BLaER1 (cell line): ENCODE data around the gene COQ2.
"Not testable (repeated sequence)": the region's sequence is repeated elsewhere in the genome, so short reads cannot be mapped to it uniquely, and the experiment has no call there.

Experiments
- H3K27ac ChIP-seq: shearing (Covaris generic); formaldehyde crosslinking; 2 replicates; pipeline ENCODE4 v1.8.1; 2022
- H3K27me3 ChIP-seq: shearing (Covaris generic); formaldehyde crosslinking; 2 replicates; pipeline ENCODE4 v1.8.1; 2022
- H3K36me3 ChIP-seq: shearing (Covaris generic); formaldehyde crosslinking; 2 replicates; pipeline ENCODE4 v1.8.1; 2022
- H3K4me1 ChIP-seq: shearing (Covaris generic); formaldehyde crosslinking; 2 replicates; pipeline ENCODE4 v1.8.1; 2022
- H3K4me2 ChIP-seq: shearing (Covaris generic); formaldehyde crosslinking; 2 replicates; pipeline ENCODE4 v1.8.1; 2022
- H3K4me3 ChIP-seq: shearing (Covaris generic); formaldehyde crosslinking; 2 replicates; pipeline ENCODE4 v1.8.1; 2022
- H3K9ac ChIP-seq: shearing (Covaris generic); formaldehyde crosslinking; 2 replicates; pipeline ENCODE4 v1.8.1; 2022
- H3K9me3 ChIP-seq: shearing (Covaris generic); formaldehyde crosslinking; 2 replicates; pipeline ENCODE4 v1.8.1; 2022
- H4K20me1 ChIP-seq: shearing (Covaris generic); formaldehyde crosslinking; 2 replicates; pipeline ENCODE4 v1.8.1; 2022
- Cebpa-rat ChIP-seq: shearing (Covaris generic); IDR thresholded peaks from 2 replicates; pipeline ENCODE4 v1.8.1; 2022

The COQ2 gene, protein sequence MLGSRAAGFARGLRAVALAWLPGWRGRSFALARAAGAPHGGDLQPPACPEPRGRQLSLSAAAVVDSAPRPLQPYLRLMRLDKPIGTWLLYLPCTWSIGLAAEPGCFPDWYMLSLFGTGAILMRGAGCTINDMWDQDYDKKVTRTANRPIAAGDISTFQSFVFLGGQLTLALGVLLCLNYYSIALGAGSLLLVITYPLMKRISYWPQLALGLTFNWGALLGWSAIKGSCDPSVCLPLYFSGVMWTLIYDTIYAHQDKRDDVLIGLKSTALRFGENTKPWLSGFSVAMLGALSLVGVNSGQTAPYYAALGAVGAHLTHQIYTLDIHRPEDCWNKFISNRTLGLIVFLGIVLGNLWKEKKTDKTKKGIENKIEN

DNA sequence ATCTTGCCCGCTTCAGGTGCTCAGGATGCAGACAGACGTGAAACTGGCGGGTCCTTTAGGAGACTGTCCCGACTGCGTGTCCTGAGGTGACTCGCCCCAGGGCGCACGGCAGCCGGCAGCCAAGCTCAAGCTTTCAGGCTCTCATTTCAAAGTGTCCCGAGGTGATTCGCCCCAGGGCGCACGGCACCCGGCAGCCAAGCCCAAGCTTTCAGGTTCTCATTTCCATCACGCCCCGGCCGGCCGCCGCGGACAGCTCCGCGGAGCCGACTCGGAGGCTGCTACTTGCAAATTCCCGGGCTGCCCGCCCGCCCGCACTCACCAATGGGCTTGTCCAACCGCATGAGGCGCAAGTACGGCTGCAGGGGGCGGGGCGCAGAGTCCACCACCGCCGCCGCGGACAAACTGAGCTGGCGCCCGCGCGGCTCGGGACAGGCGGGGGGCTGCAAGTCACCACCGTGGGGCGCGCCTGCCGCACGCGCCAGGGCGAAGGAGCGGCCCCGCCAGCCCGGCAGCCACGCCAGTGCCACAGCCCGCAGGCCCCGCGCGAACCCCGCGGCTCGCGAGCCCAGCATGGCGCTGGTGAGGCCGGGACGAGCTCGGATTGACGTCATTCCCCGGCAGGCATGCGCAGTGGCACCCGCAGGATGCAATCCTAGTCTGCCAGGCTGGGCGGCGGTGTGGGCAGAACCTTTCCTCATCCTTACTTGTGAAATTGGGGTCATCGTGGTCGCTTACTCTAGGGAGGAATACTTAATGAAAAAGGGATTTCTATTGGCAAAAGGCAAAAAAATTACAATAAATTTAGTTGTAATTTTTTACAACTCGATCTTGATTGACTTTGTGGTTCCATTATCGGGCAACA is at the start of gene COQ2:
Gene COQ2 (minus strand): TSS at position 606 of the 862 bp plus-strand sequence. CDS start 34 bp downstream, at position 572.
- Histone ChIP-seq H3K9me3 (peaks cover 4% of the 10 kb centered on the region; the same call in 1 of the 2 replicates), H3K9ac (peak within 1 kb of the TSS; percentile 86), H3K4me2 (peak within 1 kb of the TSS; percentile 83), H4K20me1 (0 out of 2 replicates have a peak, but pooled peaks cover 16% of the 10 kb centered on the region), H3K27ac (peak within 1 kb of the TSS; percentile 82), H3K4me3 (peak within 1 kb of the TSS; percentile 78), H3K27me3 (no peaks in the 10 kb centered on the region), H3K4me1 (peaks cover 41% of the 10 kb centered on the region), H3K36me3 (no peaks in the 10 kb centered on the region)
- TF ChIP-seq Cebpa-rat: no peak

GRCh38 chr4:83331956-83332355 is 47.4 kb upstream of the COQ2 start:
- no peak overlapping the region for H3K27ac ChIP-seq
- no peaks in the 10 kb centered on the region for H4K20me1 ChIP-seq
- H3K36me3 ChIP-seq: no peaks in the 10 kb centered on the region
- H3K9ac ChIP-seq: no peak overlapping the region
- no peak overlapping the region for H3K4me3 ChIP-seq
- H3K4me1 ChIP-seq: peaks cover 23% of the 10 kb centered on the region
- no peak for TF ChIP-seq Cebpa-rat
- no peaks in the 10 kb centered on the region for H3K27me3 ChIP-seq
- H3K4me2 ChIP-seq: no peak overlapping the region
- no peaks in the 10 kb centered on the region for H3K9me3 ChIP-seq

- no peak overlapping the region for H3K4me2 ChIP-seq
- no peaks in the 10 kb centered on the region for H3K9me3 ChIP-seq
- no peak overlapping the region for H3K27ac ChIP-seq
- no peak overlapping the region for H3K9ac ChIP-seq
- no peak overlapping the region for H3K4me3 ChIP-seq
- TF ChIP-seq Cebpa-rat: no peak
- no peaks in the 10 kb centered on the region for H3K27me3 ChIP-seq
- H3K4me1 ChIP-seq: peaks cover 16% of the 10 kb centered on the region
- H4K20me1 ChIP-seq: no peaks in the 10 kb centered on the region
- no peaks in the 10 kb centered on the region for H3K36me3 ChIP-seq
Observed at GRCh38 chr4:83329521-83330110, 45.0 kb upstream of the COQ2 start.

- no peak overlapping the region for H3K27ac ChIP-seq
- H3K9me3 ChIP-seq: no peaks in the 10 kb centered on the region
- H3K27me3 ChIP-seq: no peaks in the 10 kb centered on the region
- no peak overlapping the region for H3K4me3 ChIP-seq
- no peak overlapping the region for H3K4me2 ChIP-seq
- H3K4me1 ChIP-seq: peaks cover 7% of the 10 kb centered on the region
- no peaks in the 10 kb centered on the region for H4K20me1 ChIP-seq
- no peak overlapping the region for H3K9ac ChIP-seq
- H3K36me3 ChIP-seq: no peaks in the 10 kb centered on the region
- TF ChIP-seq Cebpa-rat: no peak
Observed at GRCh38 chr4:83328521-83329187, 44.1 kb upstream of the COQ2 start.

GRCh38 chr4:83326546-83326945 is 41.9 kb upstream of the COQ2 start:
- Histone ChIP-seq H3K9ac (no peak overlapping the region), H3K27ac (no peak overlapping the region), H4K20me1 (no peaks in the 10 kb centered on the region), H3K4me1 (peaks cover 4% of the 10 kb centered on the region; the same call in 1 of the 2 replicates), H3K4me2 (no peak overlapping the region), H3K27me3 (no peaks in the 10 kb centered on the region), H3K9me3 (no peaks in the 10 kb centered on the region), H3K36me3 (no peaks in the 10 kb centered on the region), H3K4me3 (no peak overlapping the region)
- no peak for TF ChIP-seq Cebpa-rat

GRCh38 chr4:83325306-83325705 is 40.7 kb upstream of the COQ2 start:
- not testable (repeated sequence) for H3K4me3 ChIP-seq, H3K9me3 ChIP-seq, H4K20me1 ChIP-seq, H3K36me3 ChIP-seq, H3K9ac ChIP-seq, H3K4me2 ChIP-seq, H3K27me3 ChIP-seq, H3K27ac ChIP-seq
- H3K4me1 ChIP-seq: peaks cover 12% of the 10 kb centered on the region

DNA sequence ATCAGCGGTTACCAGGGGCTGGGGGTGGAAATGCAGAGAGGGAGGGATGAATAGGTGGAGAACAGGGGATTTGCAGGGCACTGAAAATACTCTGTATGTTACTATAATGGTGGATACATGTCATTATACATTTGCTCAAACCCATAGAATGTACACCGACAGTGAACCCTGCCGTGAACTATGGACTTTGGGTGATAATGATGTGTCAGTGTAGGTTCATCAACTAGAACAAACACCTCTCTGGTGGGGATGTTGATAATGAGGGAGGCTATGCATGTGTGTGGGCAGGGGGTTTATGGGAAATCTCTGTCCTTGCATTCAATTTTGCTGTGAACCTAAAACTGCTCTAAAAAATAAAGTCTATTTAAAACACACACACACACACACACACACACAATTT is 38.5 kb upstream of the COQ2 start:
- Histone ChIP-seq H3K36me3 (peaks cover 7% of the 10 kb centered on the region), H3K4me2 (no peak overlapping the region), H3K9ac (no peak overlapping the region), H3K4me3 (no peak overlapping the region), H3K27ac (no peak overlapping the region), H3K27me3 (no peaks in the 10 kb centered on the region), H4K20me1 (no peaks in the 10 kb centered on the region), H3K4me1 (peaks cover 22% of the 10 kb centered on the region), H3K9me3 (no peaks in the 10 kb centered on the region)
- no peak for TF ChIP-seq Cebpa-rat

- Histone ChIP-seq H3K4me1 (peaks cover 18% of the 10 kb centered on the region), H3K27me3 (no peaks in the 10 kb centered on the region), H3K27ac (peak overlapping the region; percentile 58), H3K9ac (no peak overlapping the region), H3K4me3 (no peak overlapping the region), H3K9me3 (no peaks in the 10 kb centered on the region), H3K36me3 (peaks cover 23% of the 10 kb centered on the region), H3K4me2 (peak overlapping the region; percentile 68), H4K20me1 (no peaks in the 10 kb centered on the region)
- TF ChIP-seq Cebpa-rat: no peak; the same call in 1 of the 2 replicates
Observed at GRCh38 chr4:83320548-83320947, 36.0 kb upstream of the COQ2 start.

DNA sequence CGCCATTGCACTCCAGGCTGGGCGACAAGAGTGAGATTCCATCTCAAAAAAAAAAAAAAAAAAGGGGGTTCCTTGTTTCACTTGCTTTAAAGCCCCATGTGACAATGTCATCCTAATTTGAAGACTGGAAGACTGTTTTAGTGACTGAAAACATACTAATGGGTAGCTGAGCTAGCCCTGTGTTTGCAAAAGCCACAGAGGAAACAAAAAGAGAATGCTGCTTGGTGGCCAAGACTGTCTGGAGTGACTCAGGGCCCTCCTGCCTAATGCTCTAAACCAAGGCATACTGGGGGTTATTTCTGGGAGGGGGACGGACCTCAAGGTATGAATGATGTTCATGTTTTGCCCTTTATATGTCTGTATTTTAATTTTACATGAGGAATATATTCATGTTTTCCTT is 34.1 kb upstream of the COQ2 start:
- peaks cover 23% of the 10 kb centered on the region for H3K36me3 ChIP-seq
- H3K9me3 ChIP-seq: no peaks in the 10 kb centered on the region
- H3K4me3 ChIP-seq: no peak overlapping the region
- no peaks in the 10 kb centered on the region for H3K27me3 ChIP-seq
- no peak overlapping the region for H3K9ac ChIP-seq
- no peak for TF ChIP-seq Cebpa-rat
- H3K27ac ChIP-seq: no peak overlapping the region
- no peaks in the 10 kb centered on the region for H4K20me1 ChIP-seq
- no peak overlapping the region for H3K4me2 ChIP-seq
- H3K4me1 ChIP-seq: peaks cover 18% of the 10 kb centered on the region
